ENCODE data around the gene POF1B.

The POF1B gene

GRCh38 chrX:85243155-85243554 lies 136.3 kb downstream of the POF1B start:
- DNase-seq (ENCODE audit: low read depth in 4 of 4, low spot score in 1 of 4): no peak
